OCI-LY3 (cell line): Measurements from ENCODE around the gene PARD6G.

Source experiments
- CTCF ChIP-seq: fragments of 200-600, 300-600 bp; sonication (generic); IDR thresholded peaks from 2 replicates; pipeline ENCODE4 v1.5.1; 2014; ENCODE audit warnings: antibody characterized with exemption, low read length, low read depth
- EZH2phosphoT487 ChIP-seq: fragments of 200-600 bp; shearing (Covaris generic); IDR thresholded peaks from 2 replicates; pipeline ENCODE4 v1.6.1; 2018; ENCODE audit warnings: antibody characterized with exemption, mixed run types, low read depth

GRCh38 chr18:80239830-80240229, 7.5 kb downstream of the PARD6G start:
- TF ChIP-seq CTCF, result no peak
- TF ChIP-seq EZH2phosphoT487, result no peak
